IPS DF 4.7 (cell line): ENCODE results near the gene TMEM134.
"Not testable (repeated sequence)": the region's sequence is repeated elsewhere in the genome, so short reads cannot be mapped to it uniquely, and the experiment has no call there.

Source experiments
- DNase-seq: peaks from one replicate; pipeline ENCODE4 v3.0.0-alpha.2; 2013; ENCODE audit warnings: low spot score; ENCODE audit errors: extremely low read depth

TMEM134 gene

DNA sequence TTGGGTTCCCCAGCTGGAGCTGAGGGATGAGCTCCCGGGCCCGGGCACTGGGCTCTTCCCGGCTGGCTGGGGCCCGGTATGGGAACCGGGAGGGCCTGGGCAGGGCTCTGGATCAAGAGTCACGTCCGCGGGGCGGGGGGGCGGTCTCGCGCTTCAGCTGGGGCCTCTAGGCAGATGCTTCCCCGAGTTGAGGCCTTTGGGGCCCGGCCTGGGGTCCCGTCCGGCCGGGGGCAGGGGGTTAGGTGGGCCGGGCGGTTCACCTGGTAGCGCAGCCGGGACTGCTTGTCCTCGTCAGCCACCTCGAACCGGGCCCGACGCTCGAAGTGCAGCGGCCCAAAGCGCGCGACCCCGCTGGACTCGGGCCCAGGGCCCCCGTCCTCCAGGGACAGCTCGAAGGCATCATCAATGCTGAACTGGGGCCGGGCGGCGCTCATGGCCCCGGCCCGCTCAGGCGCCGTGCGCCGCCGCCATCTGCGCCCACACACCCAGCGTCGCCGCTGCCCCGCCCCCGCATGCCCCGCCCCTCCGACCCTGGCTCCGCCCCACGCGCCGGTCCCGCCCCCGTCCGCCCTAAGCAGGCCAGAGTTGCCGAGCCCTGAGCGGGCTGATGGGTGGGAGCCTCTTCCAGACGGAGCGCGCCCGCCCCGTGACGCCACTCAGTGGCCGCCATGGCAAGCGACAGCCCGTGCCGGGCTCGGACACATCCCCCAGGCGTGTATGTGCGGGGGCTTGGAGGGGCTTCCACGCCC, at the start of gene TMEM134:
Gene TMEM134, minus strand, starts transcription at position 493 of the 749 bp plus-strand sequence. Its CDS starts 59 bp downstream, at position 434.
- DNase-seq: no peak

GRCh38 chr11:67517784-67518552, 48.9 kb upstream of the TMEM134 start:
- DNase-seq: no peak

DNA sequence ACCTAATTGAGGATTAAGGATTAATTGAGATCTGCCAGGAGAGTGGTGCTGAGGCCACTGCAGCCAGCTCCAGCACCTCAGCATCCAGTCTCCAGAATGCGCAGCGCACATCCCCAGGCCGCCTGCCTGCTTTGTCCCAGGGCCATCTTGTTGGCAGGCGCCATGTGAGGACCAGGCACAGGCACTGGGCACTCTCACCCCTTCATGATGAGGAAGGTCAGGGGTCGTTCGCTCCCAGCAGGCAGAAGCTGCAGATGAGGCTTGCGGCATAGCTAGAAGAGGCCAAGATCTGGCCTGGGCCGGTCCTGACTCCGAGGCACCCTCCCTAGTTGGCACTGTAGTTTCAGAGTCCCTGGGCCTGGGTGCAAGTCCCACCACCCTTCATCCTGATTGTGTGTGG, 47.8 kb upstream of the TMEM134 start:
- DNase-seq: no peak

DNA sequence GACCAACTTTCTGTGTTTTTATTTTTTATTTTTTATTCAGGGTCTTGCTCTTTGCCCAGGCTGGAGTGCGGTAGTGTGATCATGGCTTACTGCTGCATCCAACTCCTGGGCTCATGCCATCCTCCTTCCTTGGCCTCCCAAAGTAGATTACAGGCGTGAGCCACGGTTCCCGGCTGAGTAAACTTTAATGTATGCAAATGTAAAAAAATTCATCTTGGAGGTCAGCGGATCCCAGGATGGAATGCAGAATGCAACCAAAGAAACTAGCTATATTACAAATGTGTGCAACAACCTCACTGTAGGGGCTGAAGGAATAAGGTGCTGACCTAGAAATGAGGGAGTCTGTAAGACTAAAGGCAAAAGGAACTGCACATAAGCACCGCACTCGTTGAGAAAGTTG, 45.1 kb upstream of the TMEM134 start:
- DNase-seq: no peak

GRCh38 chr11:67511558-67511957, 42.5 kb upstream of the TMEM134 start:
- DNase-seq: not testable (repeated sequence)

GRCh38 chr11:67510023-67510345, 40.9 kb upstream of the TMEM134 start:
- no peak for DNase-seq

GRCh38 chr11:67508486-67509121, 39.6 kb upstream of the TMEM134 start:
- peak; percentile 62 for DNase-seq

DNA sequence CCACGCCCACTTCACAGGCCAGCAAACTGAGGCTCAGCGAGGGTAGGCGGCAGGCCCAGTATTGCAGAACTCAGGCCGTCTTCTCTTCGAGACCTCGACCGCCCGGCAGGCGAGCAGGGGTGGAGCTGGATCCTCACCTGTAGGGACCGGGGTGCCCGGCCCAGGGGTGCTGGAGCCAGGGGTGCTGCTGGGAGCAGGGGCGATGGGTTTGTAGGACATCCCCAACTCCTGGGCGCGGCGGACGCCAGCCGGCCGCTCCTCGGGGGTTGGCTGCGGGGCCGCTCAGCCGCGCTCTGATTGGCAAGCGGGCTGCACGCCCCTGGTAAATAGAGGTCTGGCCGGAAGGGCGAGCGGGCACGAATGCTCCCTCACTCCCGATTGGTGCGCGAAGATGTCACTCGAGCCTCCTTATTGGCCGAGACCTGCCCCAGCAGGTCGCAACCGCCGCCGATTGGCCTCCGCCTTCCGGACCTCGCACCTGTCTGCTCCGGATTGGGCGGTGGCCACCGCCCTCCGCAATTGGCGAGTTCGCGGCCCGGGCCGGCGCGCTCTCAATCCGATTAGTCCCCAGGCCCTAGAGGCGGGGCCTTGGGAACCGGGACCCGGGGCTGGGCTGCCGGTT, 38.9 kb upstream of the TMEM134 start, which contains the start of gene CDK2AP2:
Gene CDK2AP2, minus strand, starts transcription at position 299 of the 622 bp plus-strand sequence. Its CDS starts 80 bp downstream, at position 219.
- DNase-seq: peak; percentile 97

DNA sequence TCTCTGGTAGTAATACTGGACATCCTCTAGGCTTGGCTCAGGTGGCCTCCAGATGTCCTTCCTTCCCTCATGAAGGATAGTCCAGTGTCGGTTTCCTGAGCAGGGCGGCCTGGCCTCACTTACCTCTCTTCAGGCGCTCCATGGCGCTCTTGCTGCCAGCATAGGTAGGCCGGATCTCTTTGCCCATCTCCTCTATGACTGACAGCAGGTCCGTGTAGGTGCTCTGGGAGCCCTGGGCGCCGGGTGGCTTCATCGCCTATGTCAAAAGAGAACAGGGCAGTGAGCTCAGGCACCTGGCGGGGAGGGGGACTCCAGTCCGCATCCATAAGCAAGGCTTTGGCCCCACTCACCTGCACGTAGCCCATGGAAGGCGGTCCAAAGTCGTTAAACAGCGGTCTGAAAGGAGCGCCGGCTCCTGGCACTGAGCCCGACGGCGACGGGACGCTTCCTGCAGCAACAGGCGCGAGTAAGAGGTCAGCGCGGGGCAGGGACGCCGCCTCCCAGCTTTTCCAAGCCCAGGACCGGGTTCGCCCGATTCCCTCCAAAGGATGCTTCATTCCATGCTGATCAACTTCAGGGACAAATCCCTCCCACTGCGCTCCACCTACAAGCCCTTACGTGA, 38.3 kb upstream of the TMEM134 start:
- DNase-seq: no peak

DNA sequence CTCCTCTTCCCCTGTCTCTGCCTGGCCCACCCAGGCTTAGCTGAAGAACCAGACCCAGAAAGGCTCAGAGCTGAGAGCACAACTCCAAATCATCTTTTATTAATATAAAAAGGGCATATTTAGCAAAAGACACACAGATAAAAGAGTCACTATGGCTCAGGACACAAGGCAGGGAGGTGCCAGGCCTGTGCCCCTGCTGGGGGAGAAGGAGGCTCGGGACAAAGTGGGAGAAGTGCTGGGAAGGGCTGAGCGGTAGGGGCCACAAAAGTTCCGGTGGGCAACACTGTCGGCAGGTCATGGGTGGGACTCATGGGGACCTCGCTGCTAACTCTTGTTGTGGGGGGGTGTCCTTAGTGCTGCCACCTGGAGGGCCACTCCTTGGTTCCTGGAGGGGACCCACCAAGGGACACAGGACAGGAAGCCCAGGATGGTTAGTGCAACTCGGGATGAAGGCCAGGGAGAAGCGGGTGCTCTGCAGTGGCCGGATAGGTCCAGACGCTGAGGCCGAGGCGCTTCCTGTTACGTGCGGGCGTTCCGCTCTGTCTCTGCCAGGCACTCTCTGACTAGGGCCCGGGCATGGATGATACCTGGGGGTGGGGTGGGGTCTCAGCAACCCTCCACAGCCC, 37.5 kb upstream of the TMEM134 start:
- DNase-seq: no peak

GRCh38 chr11:67505605-67506396, 36.8 kb upstream of the TMEM134 start:
- no peak for DNase-seq

GRCh38 chr11:67504950-67505581, 36.0 kb upstream of the TMEM134 start, which contains the start of gene PITPNM1:
Gene PITPNM1, minus strand, starts transcription at chr11:67505363. Its CDS starts 1,183 bp downstream, at chr11:67504180.
- DNase-seq: no peak

GRCh38 chr11:67504005-67504949, 35.2 kb upstream of the TMEM134 start:
- no peak for DNase-seq

GRCh38 chr11:67503119-67504004, 34.3 kb upstream of the TMEM134 start:
- no peak for DNase-seq

DNA sequence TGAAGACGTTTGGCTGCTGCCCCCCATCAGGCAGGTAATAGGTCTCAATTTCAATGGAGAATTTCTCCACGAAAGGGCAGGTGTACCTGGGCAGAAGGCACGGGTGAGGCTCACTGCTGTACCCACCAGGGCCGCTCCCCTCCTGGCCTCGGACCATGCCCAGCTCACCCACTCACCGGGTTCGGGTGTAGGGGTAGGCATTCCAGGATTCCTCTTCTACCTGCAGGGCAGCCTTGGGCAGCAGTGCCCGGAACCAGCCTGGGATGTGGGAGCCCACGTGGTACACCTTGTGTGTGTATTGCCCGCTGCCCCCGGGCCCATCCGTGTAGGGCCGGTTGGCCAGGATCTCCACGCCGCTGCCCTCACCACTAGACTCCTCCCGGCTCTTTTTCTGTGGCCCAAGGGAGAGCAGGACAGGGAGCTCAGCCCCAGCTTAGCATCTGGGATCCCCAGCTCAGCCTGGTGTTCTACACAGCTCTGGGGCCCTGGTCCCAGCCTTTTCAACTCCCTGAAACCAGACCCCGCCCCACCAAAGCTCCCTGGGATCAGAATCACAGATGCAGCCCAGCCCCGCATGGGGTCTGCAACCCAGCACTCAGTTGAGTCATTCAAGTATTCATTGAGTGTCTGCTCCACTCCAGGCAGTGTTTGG, 33.4 kb upstream of the TMEM134 start:
- DNase-seq: no peak

- no peak for DNase-seq
Measured at GRCh38 chr11:67501854-67502253, 32.8 kb upstream of the TMEM134 start.
